A549 (cell line): ENCODE measurements around the gene HEG1. TPM values are rescaled to one million over a fixed set of nuclear protein-coding genes. Genes with fewer than 3 reads are reported as not detected.
A peak's percentile ranks its signal among the peaks of the same experiment; 100 is the strongest.

ENCODE experiments used
- ATAC-seq, 2 experiments: fragments of 200-7000 bp in 1 of 2; fragments of >200 bp in 1 of 2; cut with Nextera tagmentation in 1 of 2; cut with Tn5 transposase in 1 of 2; 3 replicates each; pipeline versions ENCODE4 v1.8.0 to v1.9.1; 2018 to 2020; ENCODE audit warnings: mild to moderate bottlenecking in 1 of 2, moderate library complexity in 1 of 2
- CTCF ChIA-PET: fragments of 300-600 bp; sonication (Branson Sonifier 250); formaldehyde crosslinking; extraction: SDS; loops from one replicate; lab custom pipeline; 2021; ENCODE audit warnings: antibody characterized with exemption, inconsistent platforms; lab: Yijun Ruan, JAX
- POLR2A ChIA-PET: fragments of 350-600 bp; formaldehyde crosslinking; extraction: SDS; loops from one replicate; lab custom pipeline; 2021; ENCODE audit warnings: antibody characterized with exemption, inconsistent platforms; lab: Yijun Ruan, JAX
- DNase-seq, 2 experiments: peaks; one replicate each; pipeline versions ENCODE4 v3.0.0 to v3.0.0-alpha.2; 2011 to 2016; ENCODE audit warnings: low read depth in 1 of 2, low spot score in 1 of 2
- FAIRE-seq: peaks from 2 replicates; lab custom pipeline; 2011; peaks lifted over from hg19 to GRCh38; lab: Jason Lieb, UNC
- H3K27ac ChIP-seq, 2 experiments: fragments of >200 bp; sonication (Bioruptor Twin); formaldehyde crosslinking; 3 replicates each; pipeline ENCODE4 v1.5.1; 2016 to 2017
- H3K4me1 ChIP-seq: fragments of >200 bp; sonication (Bioruptor Twin); formaldehyde crosslinking; 3 replicates; pipeline ENCODE4 v1.6.1; 2016
- H3K4me2 ChIP-seq: fragments of >200 bp; sonication (Bioruptor Twin); formaldehyde crosslinking; 3 replicates; pipeline ENCODE4 v1.6.1; 2016
- H3K4me3 ChIP-seq: fragments of >200 bp; sonication (Bioruptor Twin); formaldehyde crosslinking; 3 replicates; pipeline ENCODE4 v1.5.1; 2016
- H3K9me3 ChIP-seq: fragments of >200 bp; sonication (Bioruptor Twin); formaldehyde crosslinking; 3 replicates; pipeline ENCODE4 v1.6.1; 2016
- CEBPB ChIP-seq, 2 experiments: fragments of >200 bp in 1 of 2; sonication (Bioruptor Twin) in 1 of 2; formaldehyde crosslinking in 1 of 2; IDR thresholded peaks; 2 replicates each; pipeline ENCODE4 v1.6.1; 2012 to 2016
- CHD2 ChIP-seq: fragments of 150-350 bp; IDR thresholded peaks from 2 replicates; pipeline ENCODE4 v1.6.1; 2014; ENCODE audit warnings: low read length; ENCODE audit not compliant: partially characterized antibody
- EHF ChIP-seq: fragments of 250-450 bp; sonication (Bioruptor Pico); IDR thresholded peaks from 2 replicates; pipeline ENCODE4 v1.5.0; 2020; ENCODE audit warnings: mild to moderate bottlenecking
- EHMT2 ChIP-seq: fragments of 200-600 bp; sonication (generic); IDR thresholded peaks from 2 replicates; pipeline ENCODE4 v1.6.1; 2016; ENCODE audit warnings: antibody characterized with exemption, low read depth, mild to moderate bottlenecking, moderate library complexity
- HEYL ChIP-seq: fragments of 250-450 bp; sonication (Bioruptor Pico); IDR thresholded peaks from 2 replicates; pipeline ENCODE4 v1.8.0; 2021; ENCODE audit warnings: mild to moderate bottlenecking, moderate library complexity
- HMGXB4 ChIP-seq: fragments of 250-450 bp; sonication (Bioruptor Pico); IDR thresholded peaks from 2 replicates; pipeline ENCODE4 v1.5.0; 2021; ENCODE audit warnings: mild to moderate bottlenecking, moderate library complexity, borderline replicate concordance
- KDM1A ChIP-seq: fragments of 200-600 bp; sonication (generic); IDR thresholded peaks from 2 replicates; pipeline ENCODE4 v1.6.1; 2016; ENCODE audit warnings: low read depth, mild to moderate bottlenecking
- MAFK ChIP-seq: fragments of 450-650 bp; IDR thresholded peaks from 2 replicates; pipeline ENCODE4 v1.6.1; 2014; ENCODE audit not compliant: partially characterized antibody
- NPAS2 ChIP-seq: fragments of 250-450 bp; sonication (Bioruptor Pico); IDR thresholded peaks from 2 replicates; pipeline ENCODE4 v1.8.0; 2022; ENCODE audit warnings: mild to moderate bottlenecking, moderate library complexity, borderline replicate concordance
- PHF8 ChIP-seq: fragments of 200-600 bp; sonication (generic); IDR thresholded peaks from 2 replicates; pipeline ENCODE4 v1.6.1; 2016; ENCODE audit warnings: low read depth, mild to moderate bottlenecking, antibody characterized with exemption, moderate library complexity, borderline replicate concordance
- POLR2AphosphoS2 ChIP-seq: conservative IDR thresholded peaks from 2 replicates; pipeline ENCODE4 v1.6.1; 2012; ENCODE audit warnings: low read length, improper control_type of control experiment, inconsistent platforms
- RAD21 ChIP-seq, 2 experiments: fragments of >200 bp in 1 of 2; sonication (Bioruptor Twin) in 1 of 2; formaldehyde crosslinking in 1 of 2; IDR thresholded peaks in 1 of 2; conservative IDR thresholded peaks in 1 of 2; 2 replicates in 1 of 2; 3 replicates in 1 of 2; pipeline ENCODE4 v1.6.1; 2012 to 2018; ENCODE audit warnings: inconsistent platforms in 1 of 2
- RNF2 ChIP-seq: fragments of 200-600 bp; sonication (generic); IDR thresholded peaks from 2 replicates; pipeline ENCODE4 v1.6.1; 2016; ENCODE audit warnings: low read depth, mild to moderate bottlenecking, antibody characterized with exemption, moderate library complexity, borderline replicate concordance
- TFCP2L1 ChIP-seq: fragments of 250-450 bp; sonication (Bioruptor Pico); IDR thresholded peaks from 2 replicates; pipeline ENCODE4 v1.5.0; 2021; ENCODE audit warnings: mild to moderate bottlenecking
- ZNF302 ChIP-seq: fragments of 250-450 bp; sonication (Bioruptor Pico); IDR thresholded peaks from 2 replicates; pipeline ENCODE4 v1.9.0; 2021; ENCODE audit warnings: inconsistent platforms, mild to moderate bottlenecking, moderate library complexity
- ZSCAN20 ChIP-seq: fragments of 250-450 bp; sonication (Bioruptor Pico); IDR thresholded peaks from 2 replicates; pipeline ENCODE4 v1.8.0; 2022; ENCODE audit warnings: mild to moderate bottlenecking, moderate library complexity
- WGBS: methylation state at CpG from one replicate; pipeline ENCODE4 v1.1.6; 2017; ENCODE audit errors: missing lambda C conversion rate; 5-methylcytosine and 5-hydroxymethylcytosine counted together
- polyA plus RNA-seq, 4 experiments: library from polyadenylated mRNA; depleted of rRNA in 3 of 4; stranded (reverse); fragments of >200 nt; fragmentation: RNase III in 1 of 4; extraction: RNeasy Plus Mini Kit Qiagen cat#74134 plus additional on column Dnase treatment in 1 of 4; gene quantifications; 2 replicates in 3 of 4; 3 replicates in 1 of 4; pipeline ENCODE4 v1.2.3, GENCODE V29; 2011 to 2017
- TF ChIP-seq, protein P1 (sequence below): fragments of 250-450 bp; sonication (Bioruptor Pico); IDR thresholded peaks from 2 replicates; pipeline ENCODE4 v1.5.0; 2020; ENCODE audit warnings: low read depth, mild to moderate bottlenecking, moderate library complexity
- TF ChIP-seq, protein P2 (sequence below): fragments of 200-600 bp; sonication (generic); IDR thresholded peaks from 2 replicates; pipeline ENCODE4 v1.6.1; 2016; ENCODE audit warnings: antibody characterized with exemption, mild to moderate bottlenecking, moderate library complexity

HEG1 gene
- polyA plus RNA-seq, 2 of the 4 experiments (the other 2 are of a cell fraction) = 5.4 to 5.6 TPM

DNA sequence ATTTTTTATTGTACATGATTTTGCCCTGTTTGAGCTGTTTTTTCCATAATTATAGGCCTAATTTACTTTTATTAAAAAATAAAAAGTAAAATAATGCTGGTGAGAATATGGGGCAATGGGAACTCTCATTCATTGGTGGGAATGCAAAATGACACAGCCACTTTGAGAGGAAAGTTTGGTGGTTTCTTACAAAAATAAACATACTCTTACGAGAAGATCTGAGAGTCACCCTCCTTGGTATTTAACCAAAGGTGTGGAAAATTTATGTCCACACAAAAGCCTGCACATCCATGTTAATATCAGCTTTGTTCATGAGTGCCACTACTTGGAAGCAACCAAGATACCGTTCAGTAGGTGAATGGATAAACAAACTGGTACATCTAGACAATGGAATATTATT, 131.1 kb downstream of the HEG1 start:
- ChIA-PET POLR2A (no interaction called here), CTCF (interaction anchor here (0.7 to 2.6 kb wide), 6 partner anchors 9 to 133 kb away, joined by 3 to 13 read pairs (median 4); no protein-coding TSS in a partner anchor)
- Histone ChIP-seq H3K9me3 (no peaks in the 10 kb centered on the region), H3K4me1 (peaks cover 13% of the 10 kb centered on the region; the same call in 1 of the 3 replicates), H3K4me3 (no peak overlapping the region), H3K4me2 (no peak overlapping the region), H3K27ac (no peak overlapping the region)
- FAIRE-seq (no peak), ATAC-seq (no peak), DNase-seq (no peak)
- 75% methylated on average over 2 of the region's 2 CpGs for WGBS
- TF ChIP-seq RAD21 (conservative IDR thresholded peaks at IDR 0.05 in 1 of 2, IDR thresholded peaks at IDR 0.05 in 1 of 2) = no peak
- no peak for TF ChIP-seq EHMT2
- no peak for TF ChIP-seq CHD2
- no peak for TF ChIP-seq RNF2
- no peak for TF ChIP-seq POLR2AphosphoS2
- TF ChIP-seq NPAS2 = no peak
- TF ChIP-seq PHF8 = no peak
- no peak for TF ChIP-seq HEYL (CRISPR knock-in tag)
- TF ChIP-seq EHF = no peak
- no peak for TF ChIP-seq KDM1A
- TF ChIP-seq ZSCAN20 (CRISPR knock-in tag) = no peak
- no peak for TF ChIP-seq TFCP2L1
- TF ChIP-seq, protein P1, sequence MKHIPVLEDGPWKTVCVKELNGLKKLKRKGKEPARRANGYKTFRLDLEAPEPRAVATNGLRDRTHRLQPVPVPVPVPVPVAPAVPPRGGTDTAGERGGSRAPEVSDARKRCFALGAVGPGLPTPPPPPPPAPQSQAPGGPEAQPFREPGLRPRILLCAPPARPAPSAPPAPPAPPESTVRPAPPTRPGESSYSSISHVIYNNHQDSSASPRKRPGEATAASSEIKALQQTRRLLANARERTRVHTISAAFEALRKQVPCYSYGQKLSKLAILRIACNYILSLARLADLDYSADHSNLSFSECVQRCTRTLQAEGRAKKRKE (CRISPR knock-in tag) = no peak
- TF ChIP-seq HMGXB4 (CRISPR knock-in tag) = no peak

DNA sequence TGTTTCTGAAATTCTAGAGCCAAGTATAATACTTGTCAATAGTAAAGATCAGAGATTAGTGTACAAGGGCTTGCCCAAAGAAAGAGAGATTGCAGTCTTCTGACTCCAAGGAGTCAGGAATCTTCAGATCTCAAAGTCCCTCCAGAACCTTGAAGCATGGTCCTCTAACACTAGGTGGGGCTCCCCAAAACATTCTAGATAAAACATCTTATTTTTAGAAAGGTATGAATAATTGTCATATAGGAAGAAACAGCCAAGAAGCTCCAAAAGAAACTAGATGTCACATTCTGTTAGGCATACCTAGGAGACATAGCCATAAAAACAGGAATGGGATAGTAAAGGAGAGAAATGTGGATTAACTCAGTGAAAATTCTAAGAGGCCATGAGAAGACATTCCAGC, 132.0 kb downstream of the HEG1 start:
- H3K27ac ChIP-seq = no peak overlapping the region
- ChIA-PET POLR2A (no interaction called here), CTCF (interaction anchor here (0.6 to 2.6 kb wide), 6 partner anchors 12 to 47 kb away, joined by 3 to 13 read pairs (median 4); no protein-coding TSS in a partner anchor)
- no peak overlapping the region for H3K4me2 ChIP-seq
- H3K9me3 ChIP-seq = no peaks in the 10 kb centered on the region
- ATAC-seq (peak; percentile 60 to 65; a peak in 4 of 6 replicates), DNase-seq (peak in 1 of 2 experiments; percentile 19), FAIRE-seq (no peak)
- no peak overlapping the region for H3K4me3 ChIP-seq
- no peak for TF ChIP-seq MAFK
- no peak for TF ChIP-seq CEBPB (IDR thresholded peaks at IDR 0.05)
- TF ChIP-seq ZNF302 (CRISPR knock-in tag) = no peak
- TF ChIP-seq, protein P2, sequence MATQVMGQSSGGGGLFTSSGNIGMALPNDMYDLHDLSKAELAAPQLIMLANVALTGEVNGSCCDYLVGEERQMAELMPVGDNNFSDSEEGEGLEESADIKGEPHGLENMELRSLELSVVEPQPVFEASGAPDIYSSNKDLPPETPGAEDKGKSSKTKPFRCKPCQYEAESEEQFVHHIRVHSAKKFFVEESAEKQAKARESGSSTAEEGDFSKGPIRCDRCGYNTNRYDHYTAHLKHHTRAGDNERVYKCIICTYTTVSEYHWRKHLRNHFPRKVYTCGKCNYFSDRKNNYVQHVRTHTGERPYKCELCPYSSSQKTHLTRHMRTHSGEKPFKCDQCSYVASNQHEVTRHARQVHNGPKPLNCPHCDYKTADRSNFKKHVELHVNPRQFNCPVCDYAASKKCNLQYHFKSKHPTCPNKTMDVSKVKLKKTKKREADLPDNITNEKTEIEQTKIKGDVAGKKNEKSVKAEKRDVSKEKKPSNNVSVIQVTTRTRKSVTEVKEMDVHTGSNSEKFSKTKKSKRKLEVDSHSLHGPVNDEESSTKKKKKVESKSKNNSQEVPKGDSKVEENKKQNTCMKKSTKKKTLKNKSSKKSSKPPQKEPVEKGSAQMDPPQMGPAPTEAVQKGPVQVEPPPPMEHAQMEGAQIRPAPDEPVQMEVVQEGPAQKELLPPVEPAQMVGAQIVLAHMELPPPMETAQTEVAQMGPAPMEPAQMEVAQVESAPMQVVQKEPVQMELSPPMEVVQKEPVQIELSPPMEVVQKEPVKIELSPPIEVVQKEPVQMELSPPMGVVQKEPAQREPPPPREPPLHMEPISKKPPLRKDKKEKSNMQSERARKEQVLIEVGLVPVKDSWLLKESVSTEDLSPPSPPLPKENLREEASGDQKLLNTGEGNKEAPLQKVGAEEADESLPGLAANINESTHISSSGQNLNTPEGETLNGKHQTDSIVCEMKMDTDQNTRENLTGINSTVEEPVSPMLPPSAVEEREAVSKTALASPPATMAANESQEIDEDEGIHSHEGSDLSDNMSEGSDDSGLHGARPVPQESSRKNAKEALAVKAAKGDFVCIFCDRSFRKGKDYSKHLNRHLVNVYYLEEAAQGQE = no peak
- TF ChIP-seq KDM1A = no peak
- H3K4me1 ChIP-seq = peaks cover 9% of the 10 kb centered on the region; the same call in 1 of the 3 replicates
